HS-5 (cell line): ENCODE data around the gene FLT3.
"Not testable (repeated sequence)": the region's sequence is repeated elsewhere in the genome, so short reads cannot be mapped to it uniquely, and the experiment has no call there.

ENCODE experiments used
- DNase-seq: peaks from one replicate; pipeline ENCODE4 v3.0.0-alpha.2; 2012; ENCODE audit warnings: low read depth

Gene FLT3

GRCh38 chr13:27971776-27972477 lies 128.4 kb downstream of the FLT3 start:
- no peak for DNase-seq

GRCh38 chr13:27971236-27971645 lies 129.1 kb downstream of the FLT3 start:
- no peak for DNase-seq

GRCh38 chr13:27970382-27971235 lies 129.8 kb downstream of the FLT3 start:
- DNase-seq, result no peak

- no peak for DNase-seq
Observed at GRCh38 chr13:27969866-27970229, 130.5 kb downstream of the FLT3 start.

GRCh38 chr13:27969082-27969865 lies 131.1 kb downstream of the FLT3 start, which contains the start of gene CDX2:
Gene CDX2 (minus strand): TSS chr13:27969315. CDS start chr13:27969006, 309 bp downstream.
- DNase-seq, result no peak

- DNase-seq, result no peak
Observed at GRCh38 chr13:27968316-27969081, 131.9 kb downstream of the FLT3 start.

- no peak for DNase-seq
Observed at GRCh38 chr13:27967736-27968315, 132.6 kb downstream of the FLT3 start.

- no peak for DNase-seq
Observed at GRCh38 chr13:27967203-27967735, 133.1 kb downstream of the FLT3 start.

GRCh38 chr13:27966641-27967202 lies 133.7 kb downstream of the FLT3 start:
- DNase-seq, result no peak

GRCh38 chr13:27965740-27966640 lies 134.4 kb downstream of the FLT3 start:
- DNase-seq, result no peak

- DNase-seq, result no peak
Observed at GRCh38 chr13:27965343-27965739, 135.0 kb downstream of the FLT3 start.

- no peak for DNase-seq
Observed at GRCh38 chr13:27964741-27965323, 135.5 kb downstream of the FLT3 start.

- not testable (repeated sequence) for DNase-seq
Observed at GRCh38 chr13:27964206-27964605, 136.2 kb downstream of the FLT3 start.

GRCh38 chr13:27963491-27963890 lies 136.9 kb downstream of the FLT3 start:
- no peak for DNase-seq

GRCh38 chr13:27962982-27963381 lies 137.4 kb downstream of the FLT3 start:
- no peak for DNase-seq

GRCh38 chr13:27962128-27962841 lies 138.1 kb downstream of the FLT3 start:
- no peak for DNase-seq

- no peak for DNase-seq
Observed at GRCh38 chr13:27961227-27962085, 138.9 kb downstream of the FLT3 start.
